ENCODE measurements around the gene CTSW. TPM values are rescaled to one million over a fixed set of nuclear protein-coding genes. Genes with fewer than 3 reads are reported as not detected.

Gene CTSW
- total RNA-seq, 3 donors from 2014 or later (not counting 1 experiment from before 2014, with no cell fraction given), result 765 to 1,016 (median 976) TPM

- Mint-ChIP-seq H3K27me3 (ENCODE audit: low read depth in 2 of 2) (no peaks in the 10 kb centered on the region), H3K4me3 (no peak overlapping the region), H3K36me3 (no peaks in the 10 kb centered on the region), H3K27ac (no peak overlapping the region), H3K4me1 (peaks cover 17 to 34% of the 10 kb centered on the region in 2 donors), H3K9me3 (no peaks in the 10 kb centered on the region)
- intact Hi-C loops (cut with micrococcal nuclease), result no loop called here
- no peaks in the 10 kb centered on the region for H3K9me3 ChIP-seq (ENCODE audit: control insufficient read depth, insufficient read depth, low read length)
- DNase-seq (no peak), ATAC-seq (no peak)
- peaks cover 21% of the 10 kb centered on the region for H3K4me1 ChIP-seq (ENCODE audit: control insufficient read depth, insufficient read depth, low read length)
- H3K27ac ChIP-seq (ENCODE audit: low read length), result no peak overlapping the region
- H3K4me3 ChIP-seq (ENCODE audit: low read length), result no peak overlapping the region
- no peaks in the 10 kb centered on the region for H3K27me3 ChIP-seq (ENCODE audit: control insufficient read depth, insufficient read depth, low read length)
- no peak for TF ChIP-seq CTCF (IDR thresholded peaks at IDR 0.05)
- WGBS (ENCODE audit: insufficient coverage), result 94% methylated on average over 21 of the region's 21 CpGs
- peaks cover 47% of the 10 kb centered on the region for H3K36me3 ChIP-seq (ENCODE audit: control insufficient read depth, insufficient read depth, low read length)
Observed at GRCh38 chr11:65866509-65867283, 12.9 kb upstream of the CTSW start.

GRCh38 chr11:65867284-65868071, 12.2 kb upstream of the CTSW start:
- no peak overlapping the region for H3K4me3 Mint-ChIP-seq
- no peaks in the 10 kb centered on the region for H3K36me3 Mint-ChIP-seq
- no peak overlapping the region for H3K27ac Mint-ChIP-seq
- Histone ChIP-seq H3K9me3 (ENCODE audit: control insufficient read depth, insufficient read depth, low read length) (no peaks in the 10 kb centered on the region), H3K27ac (ENCODE audit: low read length) (no peak overlapping the region), H3K4me1 (ENCODE audit: control insufficient read depth, insufficient read depth, low read length) (peaks cover 20% of the 10 kb centered on the region), H3K4me3 (ENCODE audit: low read length) (no peak overlapping the region), H3K36me3 (ENCODE audit: control insufficient read depth, insufficient read depth, low read length) (peaks cover 42% of the 10 kb centered on the region), H3K27me3 (ENCODE audit: control insufficient read depth, insufficient read depth, low read length) (no peaks in the 10 kb centered on the region)
- DNase-seq, result no peak
- H3K4me1 Mint-ChIP-seq, result peaks cover 16 to 32% of the 10 kb centered on the region in 2 donors
- no peaks in the 10 kb centered on the region for H3K9me3 Mint-ChIP-seq
- 72% methylated on average over 27 of the region's 29 CpGs for WGBS (ENCODE audit: insufficient coverage)
- TF ChIP-seq CTCF (IDR thresholded peaks at IDR 0.05), result no peak
- intact Hi-C loops (cut with micrococcal nuclease), result no loop called here
- no peak for ATAC-seq
- H3K27me3 Mint-ChIP-seq (ENCODE audit: low read depth in 2 of 2), result no peaks in the 10 kb centered on the region

- no peak overlapping the region for H3K4me3 Mint-ChIP-seq
- 95% methylated on average over 18 of the region's 19 CpGs for WGBS (ENCODE audit: insufficient coverage)
- no peak overlapping the region for H3K4me3 ChIP-seq (ENCODE audit: low read length)
- H3K4me1 Mint-ChIP-seq, result peaks cover 17 to 31% of the 10 kb centered on the region in 2 donors
- no peak for TF ChIP-seq CTCF (IDR thresholded peaks at IDR 0.05)
- no peaks in the 10 kb centered on the region for H3K36me3 Mint-ChIP-seq
- H3K4me1 ChIP-seq (ENCODE audit: control insufficient read depth, insufficient read depth, low read length), result peaks cover 25% of the 10 kb centered on the region
- no peak overlapping the region for H3K27ac ChIP-seq (ENCODE audit: low read length)
- H3K27me3 ChIP-seq (ENCODE audit: control insufficient read depth, insufficient read depth, low read length), result no peaks in the 10 kb centered on the region
- ATAC-seq (peak in 2 of 3 donors; percentile 63 to 73), DNase-seq (peak in 1 of 2 donors; percentile 60)
- H3K27ac Mint-ChIP-seq, result no peak overlapping the region
- intact Hi-C loops (cut with micrococcal nuclease), result no loop called here
- H3K27me3 Mint-ChIP-seq (ENCODE audit: low read depth in 2 of 2), result no peaks in the 10 kb centered on the region
- H3K9me3 ChIP-seq (ENCODE audit: control insufficient read depth, insufficient read depth, low read length), result no peaks in the 10 kb centered on the region
- H3K36me3 ChIP-seq (ENCODE audit: control insufficient read depth, insufficient read depth, low read length), result peaks cover 35% of the 10 kb centered on the region
- no peaks in the 10 kb centered on the region for H3K9me3 Mint-ChIP-seq
Observed at GRCh38 chr11:65868076-65868667, 11.5 kb upstream of the CTSW start.
